Dendritic cell treated with granulocyte-macrophage colony-stimulating factor and Interleukin-4, amounts not matched to agents 40 ng/mL and 50 ng/mL, for 4 days (primary cell): ENCODE results near the gene G6PC1.

ENCODE experiments used
- H3K27ac Mint-ChIP-seq: one replicate; pipeline ENCODE4 v1.8.0; 2022; ENCODE audit warnings: mild to moderate bottlenecking, mixed read lengths
- H3K27me3 Mint-ChIP-seq: one replicate; pipeline ENCODE4 v1.8.0; 2022; ENCODE audit warnings: mild to moderate bottlenecking, mixed read lengths
- H3K36me3 Mint-ChIP-seq: one replicate; pipeline ENCODE4 v1.8.0; 2022; ENCODE audit warnings: low read depth, mixed read lengths
- H3K4me1 Mint-ChIP-seq: one replicate; pipeline ENCODE4 v1.8.0; 2022; ENCODE audit warnings: low read depth, mixed read lengths
- H3K4me3 Mint-ChIP-seq: one replicate; pipeline ENCODE4 v1.8.0; 2022; ENCODE audit warnings: mild to moderate bottlenecking, moderate library complexity, mixed read lengths
- H3K9me3 Mint-ChIP-seq: one replicate; pipeline ENCODE4 v1.8.0; 2022; ENCODE audit warnings: mixed read lengths
- intact Hi-C: fragments of 100-400 bp; cut with micrococcal nuclease; formaldehyde crosslinking; loops from one replicate; pipeline ENCODE4 v1.15.0; 2022

G6PC1 gene

GRCh38 chr17:42924891-42925290 is 24.3 kb downstream of the G6PC1 start:
- peaks cover 22% of the 10 kb centered on the region for H3K4me1 Mint-ChIP-seq
- peak overlapping the region; percentile 44 for H3K27ac Mint-ChIP-seq
- no peaks in the 10 kb centered on the region for H3K36me3 Mint-ChIP-seq
- no peaks in the 10 kb centered on the region for H3K9me3 Mint-ChIP-seq
- intact Hi-C loops, result loop anchor here (5.0 kb wide), 1 partner anchor 103 kb away; the partner anchor contains the start of gene BECN1
- no peak overlapping the region for H3K4me3 Mint-ChIP-seq
- peaks cover 1% of the 10 kb centered on the region for H3K27me3 Mint-ChIP-seq

GRCh38 chr17:42928714-42929496 is 28.3 kb downstream of the G6PC1 start:
- intact Hi-C loops, result loop anchor here (2.0 to 5.0 kb wide), 2 partner anchors 86 to 107 kb away; partner anchors contain the start of gene BECN1
- peak overlapping the region; percentile 37 for H3K4me3 Mint-ChIP-seq
- H3K27me3 Mint-ChIP-seq, result peaks cover under 1% of the 10 kb centered on the region
- no peaks in the 10 kb centered on the region for H3K9me3 Mint-ChIP-seq
- H3K4me1 Mint-ChIP-seq, result peaks cover 25% of the 10 kb centered on the region
- H3K27ac Mint-ChIP-seq, result peak overlapping the region; percentile 94
- no peaks in the 10 kb centered on the region for H3K36me3 Mint-ChIP-seq

GRCh38 chr17:42929497-42929844 is 28.9 kb downstream of the G6PC1 start:
- peak overlapping the region; percentile 94 for H3K27ac Mint-ChIP-seq
- intact Hi-C loops, result loop anchor here (2.0 to 5.0 kb wide), 2 partner anchors 87 to 107 kb away; partner anchors contain the start of gene BECN1
- H3K9me3 Mint-ChIP-seq, result no peaks in the 10 kb centered on the region
- no peaks in the 10 kb centered on the region for H3K36me3 Mint-ChIP-seq
- H3K4me3 Mint-ChIP-seq, result no peak overlapping the region
- peaks cover 2% of the 10 kb centered on the region for H3K27me3 Mint-ChIP-seq
- H3K4me1 Mint-ChIP-seq, result peaks cover 24% of the 10 kb centered on the region

- H3K4me1 Mint-ChIP-seq, result peaks cover 11% of the 10 kb centered on the region
- H3K9me3 Mint-ChIP-seq, result no peaks in the 10 kb centered on the region
- no peak overlapping the region for H3K4me3 Mint-ChIP-seq
- H3K36me3 Mint-ChIP-seq, result no peaks in the 10 kb centered on the region
- H3K27me3 Mint-ChIP-seq, result peaks cover 5% of the 10 kb centered on the region
- intact Hi-C loops, result loop anchor here (2.0 kb wide), 1 partner anchor 95 kb away; no protein-coding TSS in a partner anchor
- no peak overlapping the region for H3K27ac Mint-ChIP-seq
These were observed 37.4 kb downstream of the G6PC1 start for GRCh38 chr17:42937712-42938596.

- Mint-ChIP-seq H3K27ac (no peak overlapping the region), H3K27me3 (no peaks in the 10 kb centered on the region), H3K9me3 (no peaks in the 10 kb centered on the region), H3K36me3 (peaks cover 15% of the 10 kb centered on the region), H3K4me1 (no peaks in the 10 kb centered on the region), H3K4me3 (no peak overlapping the region)
- intact Hi-C loops, result no loop called here
These were observed 43.6 kb downstream of the G6PC1 start for GRCh38 chr17:42944211-42944610.

- H3K36me3 Mint-ChIP-seq, result peaks cover 41% of the 10 kb centered on the region
- intact Hi-C loops, result no loop called here
- H3K9me3 Mint-ChIP-seq, result no peaks in the 10 kb centered on the region
- no peak overlapping the region for H3K4me3 Mint-ChIP-seq
- no peaks in the 10 kb centered on the region for H3K4me1 Mint-ChIP-seq
- H3K27me3 Mint-ChIP-seq, result no peaks in the 10 kb centered on the region
- H3K27ac Mint-ChIP-seq, result no peak overlapping the region
These were observed 46.2 kb downstream of the G6PC1 start for GRCh38 chr17:42946812-42947211.

- Mint-ChIP-seq H3K9me3 (no peaks in the 10 kb centered on the region), H3K36me3 (peaks cover 75% of the 10 kb centered on the region), H3K27me3 (no peaks in the 10 kb centered on the region), H3K4me3 (no peak overlapping the region), H3K27ac (no peak overlapping the region), H3K4me1 (no peaks in the 10 kb centered on the region)
- intact Hi-C loops, result no loop called here
These were observed 49.6 kb downstream of the G6PC1 start for GRCh38 chr17:42950044-42950783.
